Measurements from ENCODE around the gene WNT3A. TPM values are rescaled to one million over a fixed set of nuclear protein-coding genes. Genes with fewer than 3 reads are reported as not detected.

Gene WNT3A
- polyA plus RNA-seq, 2 donors: 0.69 to 1.3 TPM

GRCh38 chr1:228089519-228090380 lies 83.0 kb downstream of the WNT3A start:
- Histone ChIP-seq H3K27me3 (ENCODE audit: control insufficient read depth in 1 of 2, insufficient read depth in 2 of 2, low read length in 2 of 2) (no peaks in the 10 kb centered on the region), H3K4me3 (ENCODE audit: low read depth in 1 of 2, low read length in 2 of 2) (no peak overlapping the region), H3K27ac (ENCODE audit: low read depth in 2 of 2, low read length in 1 of 2) (peak overlapping the region; percentile 32 to 83), H3K9me3 (ENCODE audit: control insufficient read depth in 2 of 2, insufficient read depth in 1 of 2, low read depth in 1 of 2, low read length in 1 of 2) (peaks cover 3 to 4% of the 10 kb centered on the region in 2 donors), H3K36me3 (ENCODE audit: control insufficient read depth in 2 of 2, insufficient read depth in 2 of 2, low read length in 1 of 2) (peaks cover 0 to 8% of the 10 kb centered on the region in 2 donors), H3K4me1 (ENCODE audit: control insufficient read depth in 2 of 2, insufficient read depth in 2 of 2, low read length in 1 of 2) (peaks cover 29 to 58% of the 10 kb centered on the region in 2 donors)
- 59 to 69% methylated on average over 12 of the region's 12 CpGs for WGBS, 2 donors

- 20 to 23% methylated on average over 2 of the region's 2 CpGs for WGBS, 2 donors
- Histone ChIP-seq H3K4me3 (ENCODE audit: low read depth in 1 of 2, low read length in 2 of 2) (no peak overlapping the region), H3K36me3 (ENCODE audit: control insufficient read depth in 2 of 2, insufficient read depth in 2 of 2, low read length in 1 of 2) (peaks cover 0 to 8% of the 10 kb centered on the region in 2 donors), H3K9me3 (ENCODE audit: control insufficient read depth in 2 of 2, insufficient read depth in 1 of 2, low read depth in 1 of 2, low read length in 1 of 2) (peaks cover 3 to 4% of the 10 kb centered on the region in 2 donors), H3K27me3 (ENCODE audit: control insufficient read depth in 1 of 2, insufficient read depth in 2 of 2, low read length in 2 of 2) (no peaks in the 10 kb centered on the region), H3K4me1 (ENCODE audit: control insufficient read depth in 2 of 2, insufficient read depth in 2 of 2, low read length in 1 of 2) (peaks cover 29 to 50% of the 10 kb centered on the region in 2 donors), H3K27ac (ENCODE audit: low read depth in 2 of 2, low read length in 1 of 2) (peak overlapping the region in 1 of 2 donors; percentile 83)
Observed at GRCh38 chr1:228090613-228091081, 83.8 kb downstream of the WNT3A start.

- peaks cover 3 to 4% of the 10 kb centered on the region in 2 donors for H3K9me3 ChIP-seq (ENCODE audit: control insufficient read depth in 2 of 2, insufficient read depth in 1 of 2, low read depth in 1 of 2, low read length in 1 of 2)
- H3K4me1 ChIP-seq (ENCODE audit: control insufficient read depth in 2 of 2, insufficient read depth in 2 of 2, low read length in 1 of 2): peaks cover 31 to 48% of the 10 kb centered on the region in 2 donors
- no peak overlapping the region for H3K27ac ChIP-seq (ENCODE audit: low read depth in 2 of 2, low read length in 1 of 2)
- H3K36me3 ChIP-seq (ENCODE audit: control insufficient read depth in 2 of 2, insufficient read depth in 2 of 2, low read length in 1 of 2): peaks cover 0 to 8% of the 10 kb centered on the region in 2 donors
- 47 to 58% methylated on average over 4 of the region's 4 CpGs for WGBS, 2 donors
- H3K27me3 ChIP-seq (ENCODE audit: control insufficient read depth in 1 of 2, insufficient read depth in 2 of 2, low read length in 2 of 2): no peaks in the 10 kb centered on the region
- H3K4me3 ChIP-seq (ENCODE audit: low read depth in 1 of 2, low read length in 2 of 2): no peak overlapping the region
Observed at GRCh38 chr1:228091084-228091483, 84.3 kb downstream of the WNT3A start.

GRCh38 chr1:228092342-228093049 lies 85.7 kb downstream of the WNT3A start:
- H3K4me3 ChIP-seq (ENCODE audit: low read depth in 1 of 2, low read length in 2 of 2): no peak overlapping the region
- H3K27me3 ChIP-seq (ENCODE audit: control insufficient read depth in 1 of 2, insufficient read depth in 2 of 2, low read length in 2 of 2): no peaks in the 10 kb centered on the region
- 72 to 73% methylated on average over 11 of the region's 11 CpGs for WGBS, 2 donors
- peaks cover 0 to 20% of the 10 kb centered on the region in 2 donors for H3K36me3 ChIP-seq (ENCODE audit: control insufficient read depth in 2 of 2, insufficient read depth in 2 of 2, low read length in 1 of 2)
- H3K9me3 ChIP-seq (ENCODE audit: control insufficient read depth in 2 of 2, insufficient read depth in 1 of 2, low read depth in 1 of 2, low read length in 1 of 2): peaks cover 3 to 4% of the 10 kb centered on the region in 2 donors
- peaks cover 31 to 52% of the 10 kb centered on the region in 2 donors for H3K4me1 ChIP-seq (ENCODE audit: control insufficient read depth in 2 of 2, insufficient read depth in 2 of 2, low read length in 1 of 2)
- peak overlapping the region; percentile 36 to 80 for H3K27ac ChIP-seq (ENCODE audit: low read depth in 2 of 2, low read length in 1 of 2)

- peaks cover 26 to 46% of the 10 kb centered on the region in 2 donors for H3K4me1 ChIP-seq (ENCODE audit: control insufficient read depth in 2 of 2, insufficient read depth in 2 of 2, low read length in 1 of 2)
- peak overlapping the region in 1 of 2 donors; percentile 2 for H3K4me3 ChIP-seq (ENCODE audit: low read depth in 1 of 2, low read length in 2 of 2)
- peak overlapping the region; percentile 36 to 80 for H3K27ac ChIP-seq (ENCODE audit: low read depth in 2 of 2, low read length in 1 of 2)
- no peaks in the 10 kb centered on the region for H3K27me3 ChIP-seq (ENCODE audit: control insufficient read depth in 1 of 2, insufficient read depth in 2 of 2, low read length in 2 of 2)
- H3K9me3 ChIP-seq (ENCODE audit: control insufficient read depth in 2 of 2, insufficient read depth in 1 of 2, low read depth in 1 of 2, low read length in 1 of 2): peaks cover 3 to 4% of the 10 kb centered on the region in 2 donors
- H3K36me3 ChIP-seq (ENCODE audit: control insufficient read depth in 2 of 2, insufficient read depth in 2 of 2, low read length in 1 of 2): peaks cover 0 to 27% of the 10 kb centered on the region in 2 donors
- 81 to 82% methylated on average over 20 of the region's 20 CpGs for WGBS, 2 donors
Observed at GRCh38 chr1:228093050-228093906, 86.5 kb downstream of the WNT3A start.

- no peak overlapping the region for H3K4me3 ChIP-seq (ENCODE audit: low read depth in 1 of 2, low read length in 2 of 2)
- H3K36me3 ChIP-seq (ENCODE audit: control insufficient read depth in 2 of 2, insufficient read depth in 2 of 2, low read length in 1 of 2): peaks cover 0 to 32% of the 10 kb centered on the region in 2 donors
- H3K27ac ChIP-seq (ENCODE audit: low read depth in 2 of 2, low read length in 1 of 2): no peak overlapping the region
- H3K9me3 ChIP-seq (ENCODE audit: control insufficient read depth in 2 of 2, insufficient read depth in 1 of 2, low read depth in 1 of 2, low read length in 1 of 2): peaks cover 3 to 4% of the 10 kb centered on the region in 2 donors
- H3K27me3 ChIP-seq (ENCODE audit: control insufficient read depth in 1 of 2, insufficient read depth in 2 of 2, low read length in 2 of 2): no peaks in the 10 kb centered on the region
- peaks cover 19 to 38% of the 10 kb centered on the region in 2 donors for H3K4me1 ChIP-seq (ENCODE audit: control insufficient read depth in 2 of 2, insufficient read depth in 2 of 2, low read length in 1 of 2)
- 89 to 93% methylated on average over 13 of the region's 13 CpGs for WGBS, 2 donors
Observed at GRCh38 chr1:228094432-228095016, 87.7 kb downstream of the WNT3A start.

- no peak overlapping the region for H3K27ac ChIP-seq (ENCODE audit: low read depth in 2 of 2, low read length in 1 of 2)
- H3K4me3 ChIP-seq (ENCODE audit: low read depth in 1 of 2, low read length in 2 of 2): no peak overlapping the region
- peaks cover 13 to 32% of the 10 kb centered on the region in 2 donors for H3K4me1 ChIP-seq (ENCODE audit: control insufficient read depth in 2 of 2, insufficient read depth in 2 of 2, low read length in 1 of 2)
- peaks cover 0 to 38% of the 10 kb centered on the region in 2 donors for H3K36me3 ChIP-seq (ENCODE audit: control insufficient read depth in 2 of 2, insufficient read depth in 2 of 2, low read length in 1 of 2)
- peaks cover 3 to 4% of the 10 kb centered on the region in 2 donors for H3K9me3 ChIP-seq (ENCODE audit: control insufficient read depth in 2 of 2, insufficient read depth in 1 of 2, low read depth in 1 of 2, low read length in 1 of 2)
- no peaks in the 10 kb centered on the region for H3K27me3 ChIP-seq (ENCODE audit: control insufficient read depth in 1 of 2, insufficient read depth in 2 of 2, low read length in 2 of 2)
- 97 to 98% methylated on average over 4 of the region's 4 CpGs for WGBS, 2 donors
Observed at GRCh38 chr1:228095161-228095560, 88.4 kb downstream of the WNT3A start.

GRCh38 chr1:228095938-228096337 lies 89.1 kb downstream of the WNT3A start:
- Histone ChIP-seq H3K27me3 (ENCODE audit: control insufficient read depth in 1 of 2, insufficient read depth in 2 of 2, low read length in 2 of 2) (no peaks in the 10 kb centered on the region), H3K27ac (ENCODE audit: low read depth in 2 of 2, low read length in 1 of 2) (no peak overlapping the region), H3K9me3 (ENCODE audit: control insufficient read depth in 2 of 2, insufficient read depth in 1 of 2, low read depth in 1 of 2, low read length in 1 of 2) (peaks cover 3 to 4% of the 10 kb centered on the region in 2 donors), H3K4me3 (ENCODE audit: low read depth in 1 of 2, low read length in 2 of 2) (no peak overlapping the region), H3K4me1 (ENCODE audit: control insufficient read depth in 2 of 2, insufficient read depth in 2 of 2, low read length in 1 of 2) (peaks cover 6 to 26% of the 10 kb centered on the region in 2 donors), H3K36me3 (ENCODE audit: control insufficient read depth in 2 of 2, insufficient read depth in 2 of 2, low read length in 1 of 2) (peaks cover 2 to 39% of the 10 kb centered on the region in 2 donors)
- whole genome bisulfite sequencing, 2 donors: 91 to 96% methylated on average over 8 of the region's 8 CpGs

All from esophagus (tissue), 2 donors.